HG03378 (cell line): Measurements from ENCODE around the gene IL25.

ENCODE experiments used
- ATAC-seq: cut with Tn5 transposase; IDR thresholded peaks from one replicate; pipeline ENCODE4 v1.9.1; 2021; ENCODE audit warnings: mild to moderate bottlenecking, moderate library complexity; ENCODE audit not compliant: unreplicated experiment

Gene IL25

GRCh38 chr14:23352506-23353432 is 19.8 kb upstream of the IL25 start, which contains the start of gene SLC22A17:
SLC22A17 (minus strand) TSS chr14:23352887.
- ATAC-seq, result no peak

- no peak for ATAC-seq
Measured at GRCh38 chr14:23353433-23353780, 19.2 kb upstream of the IL25 start.

- ATAC-seq, result no peak
Measured at GRCh38 chr14:23354990-23355389, 17.6 kb upstream of the IL25 start.

- no peak for ATAC-seq
Measured at GRCh38 chr14:23355871-23356435, 16.7 kb upstream of the IL25 start.

GRCh38 chr14:23356662-23357061 is 15.9 kb upstream of the IL25 start:
- ATAC-seq, result no peak

- no peak for ATAC-seq
Measured at GRCh38 chr14:23357261-23357660, 15.3 kb upstream of the IL25 start.

GRCh38 chr14:23358042-23358441 is 14.6 kb upstream of the IL25 start:
- ATAC-seq, result no peak

GRCh38 chr14:23358553-23359166 is 13.9 kb upstream of the IL25 start:
- no peak for ATAC-seq

GRCh38 chr14:23359167-23359626 is 13.4 kb upstream of the IL25 start:
- ATAC-seq, result no peak

GRCh38 chr14:23359722-23360447 is 12.7 kb upstream of the IL25 start:
- no peak for ATAC-seq

GRCh38 chr14:23360496-23360895 is 12.1 kb upstream of the IL25 start:
- ATAC-seq, result no peak

GRCh38 chr14:23361320-23361719 is 11.3 kb upstream of the IL25 start:
- ATAC-seq, result no peak

GRCh38 chr14:23361763-23362162 is 10.8 kb upstream of the IL25 start:
- no peak for ATAC-seq

- ATAC-seq, result no peak
Measured at GRCh38 chr14:23362200-23362599, 10.4 kb upstream of the IL25 start.

- ATAC-seq, result no peak
Measured at GRCh38 chr14:23364164-23365035, 8.2 kb upstream of the IL25 start.

- no peak for ATAC-seq
Measured at GRCh38 chr14:23365036-23365731, 7.4 kb upstream of the IL25 start, which contains the start of gene EFS. EFS (minus strand) TSS chr14:23365172; CDS start chr14:23365025, 147 bp downstream.

- ATAC-seq, result no peak
Measured at GRCh38 chr14:23365732-23366425, 6.7 kb upstream of the IL25 start.

GRCh38 chr14:23366426-23366921 is 6.1 kb upstream of the IL25 start:
- no peak for ATAC-seq

- ATAC-seq, result no peak
Measured at GRCh38 chr14:23370221-23370620, 2.4 kb upstream of the IL25 start.
